GM21576 (cell line): Measurements from ENCODE around the gene PDE12.
"Not testable (repeated sequence)": the region's sequence is repeated elsewhere in the genome, so short reads cannot be mapped to it uniquely, and the experiment has no call there.

ENCODE experiments used
- ATAC-seq: cut with Tn5 transposase; IDR thresholded peaks from one replicate; pipeline ENCODE4 v1.9.1; 2021; ENCODE audit warnings: mild to moderate bottlenecking, moderate library complexity; ENCODE audit not compliant: unreplicated experiment

The PDE12 gene

DNA sequence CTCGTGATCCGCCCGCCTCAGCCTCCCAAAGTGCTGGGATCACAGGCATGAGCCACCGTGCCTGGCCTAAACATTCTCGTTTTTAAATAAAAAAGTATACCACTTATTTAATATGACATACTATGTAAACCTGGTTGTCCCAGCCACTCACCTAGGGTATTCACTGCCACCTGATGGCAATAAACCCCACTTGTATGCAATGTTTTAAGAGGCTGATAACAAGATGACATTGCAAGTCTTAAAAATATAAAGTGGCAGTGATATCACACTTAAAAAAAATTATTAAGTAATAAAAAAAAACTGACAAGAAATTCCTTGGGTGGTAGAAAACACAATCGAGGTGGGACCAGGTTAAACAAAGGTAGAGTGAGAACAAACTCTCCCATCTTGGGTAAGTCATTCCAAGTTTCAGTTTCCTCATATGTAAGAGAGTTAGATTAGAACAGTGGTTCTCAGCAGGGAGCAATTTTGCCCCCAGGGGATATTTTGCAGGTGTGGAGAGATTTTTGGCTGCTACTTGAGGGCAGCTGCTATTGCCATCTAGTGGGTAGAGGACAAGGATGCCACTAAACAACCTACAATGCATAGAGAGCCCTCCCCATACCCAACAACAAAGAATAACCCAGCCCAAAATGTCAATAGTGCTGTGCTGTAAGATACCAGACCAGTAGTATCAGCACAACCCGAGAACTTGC, 26.5 kb downstream of the PDE12 start:
- ATAC-seq, result no peak

DNA sequence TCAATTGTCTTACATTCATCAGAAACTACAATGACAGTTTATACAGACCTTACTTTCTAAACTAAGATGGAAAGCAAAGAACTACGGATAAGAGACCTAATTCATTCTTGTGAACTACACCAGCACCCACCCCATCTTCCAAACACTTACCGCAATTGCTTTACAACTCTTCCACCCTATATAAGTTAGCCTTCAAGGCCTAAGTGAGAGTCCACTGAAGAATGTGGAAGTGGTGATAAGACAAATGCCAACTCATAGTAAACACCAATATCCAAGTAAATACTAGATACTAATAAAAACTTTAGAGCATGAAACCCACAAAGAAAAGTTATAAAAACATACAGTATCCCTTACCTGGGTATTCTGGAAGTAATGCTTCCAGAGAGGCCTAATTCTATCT, 27.5 kb downstream of the PDE12 start:
- no peak for ATAC-seq

DNA sequence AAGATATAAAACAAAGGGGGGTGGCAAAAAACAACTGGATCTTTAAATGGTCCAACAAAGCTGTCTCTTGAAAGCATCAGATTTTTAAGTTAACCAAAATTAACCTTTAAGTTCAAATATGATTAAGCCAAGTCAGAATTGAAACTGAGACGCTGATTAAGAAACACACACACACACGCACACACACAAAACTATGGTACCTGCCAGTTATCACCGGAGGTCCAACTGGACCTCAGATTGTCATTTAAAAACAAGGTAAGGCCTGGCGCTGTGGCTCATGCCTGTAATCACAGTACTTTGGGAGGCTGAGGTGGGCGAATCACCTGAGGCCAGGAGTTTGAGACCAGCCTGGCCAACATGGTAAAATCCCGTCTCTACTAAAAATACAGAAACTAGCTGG, 30.7 kb downstream of the PDE12 start:
- ATAC-seq, result no peak

DNA sequence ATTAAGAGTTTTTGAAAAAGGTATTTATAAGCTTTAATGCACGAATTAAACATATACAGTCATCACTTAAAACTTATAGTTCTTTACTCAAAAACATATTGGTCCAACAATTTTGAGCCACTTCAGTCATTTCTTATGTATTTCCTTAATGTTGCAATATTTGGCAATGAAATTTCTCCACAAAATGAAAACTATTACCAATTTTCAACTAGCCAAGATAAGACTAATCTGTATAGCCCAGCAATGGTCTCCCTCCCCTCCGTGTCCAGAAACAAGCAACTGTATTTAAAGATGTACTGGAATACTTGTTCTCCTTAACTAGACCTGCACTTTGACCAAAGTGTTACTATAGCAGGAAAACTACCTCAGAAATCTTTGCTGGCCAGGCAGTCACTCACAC, 31.8 kb downstream of the PDE12 start:
- ATAC-seq, result no peak

DNA sequence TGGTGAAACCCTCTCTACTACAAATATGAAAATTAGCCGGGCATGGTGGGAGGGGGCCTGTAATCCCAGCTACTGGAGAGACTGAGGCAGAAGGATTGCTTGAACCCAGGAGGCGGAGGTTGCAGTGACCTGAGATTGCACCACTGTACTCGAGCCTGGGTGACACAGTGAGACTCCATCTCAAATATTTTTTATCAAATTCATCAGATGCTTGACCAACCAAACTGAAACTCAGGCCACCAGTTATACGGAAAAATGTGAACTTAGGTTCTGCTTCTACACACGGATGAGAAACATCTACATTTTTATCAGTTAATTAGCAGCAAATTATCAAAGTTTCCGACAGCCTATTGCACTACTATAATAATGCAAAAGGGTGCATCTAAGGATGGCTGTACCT, 36.2 kb downstream of the PDE12 start:
- no peak for ATAC-seq

DNA sequence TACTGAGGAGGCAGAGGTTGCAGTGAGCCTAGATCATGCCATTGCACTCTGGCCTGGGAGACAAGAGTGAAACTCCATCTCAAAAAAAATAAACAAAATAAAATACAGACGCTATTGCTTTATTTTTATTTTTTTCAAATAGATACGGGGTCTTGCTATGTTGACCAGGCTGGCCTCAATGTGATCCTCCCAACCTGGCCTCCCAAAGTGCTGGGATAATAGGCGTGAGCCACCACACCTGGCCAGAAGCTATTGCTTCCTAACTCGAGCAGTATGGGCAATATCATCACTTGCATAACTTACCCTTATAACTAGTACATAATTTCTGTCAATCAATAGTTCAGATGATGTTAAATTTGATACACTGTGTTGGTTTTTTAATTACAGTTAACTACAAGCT, 38.1 kb downstream of the PDE12 start:
- ATAC-seq, result no peak

DNA sequence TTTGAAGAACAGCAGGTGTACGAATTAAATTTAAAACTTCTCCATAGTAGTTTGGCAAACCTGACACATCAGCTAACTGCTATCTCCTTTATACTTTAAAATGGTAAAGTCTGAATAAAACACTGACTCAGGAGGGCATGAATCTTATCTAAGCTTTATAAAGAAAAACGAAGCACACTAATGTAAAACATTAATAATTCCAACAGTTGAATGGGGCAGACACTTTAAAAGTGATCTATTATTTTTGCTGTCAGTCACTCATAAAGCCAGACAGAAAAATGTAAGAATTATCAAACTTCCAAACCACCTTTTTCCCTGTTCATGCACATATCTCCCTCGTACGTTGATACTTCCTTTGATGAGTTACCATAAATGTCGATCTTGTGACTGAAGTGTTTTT, 38.5 kb downstream of the PDE12 start:
- ATAC-seq, result no peak

DNA sequence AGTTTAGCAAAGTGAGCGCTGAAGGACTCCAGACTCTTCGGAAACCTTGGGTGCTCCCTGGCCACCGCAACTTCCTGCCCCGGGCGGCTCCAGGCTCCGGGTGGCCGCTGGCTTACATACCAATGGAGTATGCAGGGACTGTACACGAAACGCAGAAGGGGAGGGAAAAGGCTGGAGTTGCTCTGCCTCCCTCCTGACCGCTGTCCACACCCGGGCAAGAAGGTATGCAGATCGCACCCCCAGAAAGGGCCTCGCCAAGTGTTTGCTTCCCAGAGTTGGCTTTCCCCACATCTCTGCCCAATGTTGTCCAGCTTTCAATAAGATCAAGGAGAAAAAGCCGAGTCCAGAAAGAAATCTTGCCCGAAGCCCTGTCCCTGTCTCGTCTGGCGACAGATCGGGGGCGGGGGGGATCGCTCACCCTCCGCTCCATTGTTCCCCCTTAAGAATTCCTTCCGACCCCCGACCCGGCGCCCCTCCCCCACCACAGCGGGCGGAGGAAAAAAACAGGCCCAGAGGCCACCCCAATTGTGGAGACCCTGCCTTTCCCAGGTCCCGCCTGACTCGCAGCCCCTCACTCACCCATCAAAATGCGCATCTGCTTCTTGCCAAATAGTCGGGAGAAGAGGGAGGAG, 40.5 kb downstream of the PDE12 start:
- ATAC-seq, result no peak

DNA sequence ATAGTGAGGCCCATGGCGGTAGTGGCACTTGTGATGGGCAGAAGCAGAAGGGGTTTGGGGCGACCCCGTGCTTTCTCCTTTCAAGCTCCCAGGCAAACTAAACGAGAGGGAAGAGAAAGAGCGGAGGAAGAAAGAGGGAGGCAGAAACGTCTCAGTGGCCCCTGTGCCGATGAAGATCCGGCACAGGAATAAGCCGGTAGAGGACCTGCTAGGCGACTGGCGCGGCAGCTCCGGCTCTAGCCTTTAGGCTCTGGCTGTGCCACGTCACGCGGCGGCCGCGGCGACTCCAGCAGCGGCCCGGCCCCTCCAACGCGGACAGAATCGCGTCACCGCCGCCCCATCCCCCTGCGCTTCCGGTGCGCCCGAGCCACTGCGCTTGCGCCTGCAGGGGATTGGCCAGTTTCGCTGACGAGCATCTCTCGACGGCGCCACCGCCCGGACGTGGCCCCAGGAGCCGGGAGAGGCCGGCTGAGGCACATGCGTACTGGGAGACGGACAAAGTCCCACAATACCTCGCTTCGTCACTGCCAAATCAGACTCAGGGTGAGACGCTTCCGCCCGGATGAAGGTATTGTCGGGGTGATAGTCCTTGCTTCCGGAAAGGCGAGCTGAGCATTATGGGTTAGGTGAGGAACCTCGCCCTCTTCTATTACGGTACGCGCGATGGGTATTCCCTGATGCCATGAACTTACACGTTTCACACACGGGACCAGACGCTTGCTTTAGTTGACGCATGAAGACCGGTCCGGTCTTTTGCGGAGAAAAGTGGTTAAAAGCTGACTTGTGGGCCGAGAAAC, 41.3 kb downstream of the PDE12 start, which contains the start of gene ARF4:
Gene ARF4, minus strand, starts transcription at position 218 of the 797 bp plus-strand sequence. Its CDS starts 204 bp downstream, at position 14.
- ATAC-seq, result peak; percentile 93

DNA sequence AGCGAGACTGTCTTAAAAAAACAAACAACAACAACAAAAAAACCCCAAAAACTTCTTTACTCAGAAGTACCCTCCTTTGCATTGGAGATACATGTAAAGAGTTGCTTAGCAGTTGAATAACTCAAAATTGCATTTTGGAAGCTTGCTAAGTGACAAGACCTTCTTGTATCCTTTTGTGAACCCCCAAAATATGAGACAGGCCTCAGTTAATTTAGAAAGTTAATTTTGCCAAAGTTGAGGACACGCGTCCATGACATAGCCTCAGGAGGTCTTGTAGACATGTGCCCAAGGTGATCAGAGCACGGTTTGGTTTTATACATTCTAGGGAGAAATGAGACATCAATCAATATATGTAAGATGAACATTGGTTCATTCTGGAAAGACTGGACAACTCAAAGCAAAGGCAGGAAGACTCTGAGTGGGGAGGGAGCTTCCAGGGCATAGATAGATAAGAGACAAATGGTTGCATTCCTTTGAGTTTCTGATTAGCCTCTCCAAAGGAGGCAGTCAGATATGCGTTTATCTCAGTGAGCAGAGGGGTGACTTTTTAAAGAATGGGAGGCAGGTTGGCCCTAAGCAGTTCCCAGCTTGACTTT, 42.8 kb downstream of the PDE12 start:
- ATAC-seq, result no peak

DNA sequence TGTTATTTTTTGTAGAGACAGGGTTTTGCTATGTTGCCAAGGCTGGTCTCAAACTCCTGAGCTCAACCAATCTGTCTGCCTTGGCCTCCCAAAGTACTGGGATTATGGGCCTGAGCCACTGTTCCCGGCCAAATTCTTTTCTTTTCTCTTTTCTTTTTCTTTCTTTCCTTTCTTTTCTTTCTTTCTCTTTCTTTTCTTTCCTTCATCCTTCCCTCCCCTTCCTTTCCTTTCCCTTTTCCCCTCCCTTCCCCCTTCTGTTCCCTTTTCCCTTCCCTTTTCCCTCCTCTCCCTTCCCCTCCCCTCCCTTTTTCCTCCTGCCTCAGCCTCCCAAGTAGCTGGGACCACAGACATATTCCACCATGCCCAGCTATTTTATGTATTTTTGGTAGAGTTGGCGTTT, 44.1 kb downstream of the PDE12 start:
- no peak for ATAC-seq

DNA sequence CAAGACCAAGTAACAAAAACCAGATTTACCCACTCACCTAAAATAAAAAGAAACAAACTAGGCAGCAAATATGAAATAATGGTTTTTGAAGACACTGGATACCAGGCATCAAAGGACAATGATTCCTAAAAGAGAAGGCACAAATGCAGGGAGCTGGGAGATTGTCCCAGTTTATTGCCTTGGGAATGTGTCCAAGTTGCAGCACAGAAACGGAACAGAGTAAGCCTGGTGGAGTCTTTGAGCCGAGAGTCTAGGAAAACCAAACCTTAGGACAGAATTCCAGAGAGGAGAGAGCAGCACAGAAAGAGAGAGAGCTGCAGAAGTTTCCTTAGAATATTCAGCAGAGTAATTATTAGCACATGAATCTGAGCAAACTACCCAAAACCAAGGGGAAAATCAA, 48.9 kb downstream of the PDE12 start:
- ATAC-seq, result no peak

DNA sequence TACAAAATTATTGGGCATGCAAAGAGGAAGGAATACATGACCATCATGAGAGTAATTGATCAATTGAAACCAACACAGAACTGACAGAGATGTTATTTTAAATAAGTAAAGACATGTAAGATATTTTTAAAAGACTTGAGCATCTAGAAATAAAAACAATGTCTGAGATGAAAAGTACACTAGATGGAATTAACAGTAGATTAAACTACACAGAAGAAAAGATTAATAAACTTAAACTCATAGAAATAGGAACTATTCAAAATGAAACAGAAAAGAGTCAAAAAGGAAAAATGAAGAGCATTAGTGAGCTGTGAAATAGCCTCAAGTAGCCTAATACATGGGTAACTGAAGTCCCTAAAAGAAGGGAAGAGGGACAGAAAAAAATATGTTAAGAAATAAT, 49.6 kb downstream of the PDE12 start:
- ATAC-seq, result no peak

DNA sequence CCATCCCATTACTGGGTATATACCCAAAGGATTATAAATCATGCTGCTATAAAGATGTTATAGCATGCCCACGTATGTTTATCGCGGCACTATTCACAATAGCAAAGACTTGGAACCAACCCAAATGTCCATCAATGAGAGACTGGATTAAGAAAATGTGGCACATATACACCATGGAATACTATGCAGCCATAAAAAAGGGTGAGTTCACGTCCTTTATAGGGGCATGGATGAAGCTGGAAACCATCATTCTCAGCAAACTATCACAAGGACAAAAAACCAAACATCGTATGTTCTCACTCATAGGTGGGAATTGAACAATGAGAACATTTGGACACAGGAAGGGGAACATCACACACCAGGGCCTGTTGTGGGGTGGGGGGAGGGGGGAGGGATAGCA, 55.8 kb downstream of the PDE12 start:
- ATAC-seq, result not testable (repeated sequence)

DNA sequence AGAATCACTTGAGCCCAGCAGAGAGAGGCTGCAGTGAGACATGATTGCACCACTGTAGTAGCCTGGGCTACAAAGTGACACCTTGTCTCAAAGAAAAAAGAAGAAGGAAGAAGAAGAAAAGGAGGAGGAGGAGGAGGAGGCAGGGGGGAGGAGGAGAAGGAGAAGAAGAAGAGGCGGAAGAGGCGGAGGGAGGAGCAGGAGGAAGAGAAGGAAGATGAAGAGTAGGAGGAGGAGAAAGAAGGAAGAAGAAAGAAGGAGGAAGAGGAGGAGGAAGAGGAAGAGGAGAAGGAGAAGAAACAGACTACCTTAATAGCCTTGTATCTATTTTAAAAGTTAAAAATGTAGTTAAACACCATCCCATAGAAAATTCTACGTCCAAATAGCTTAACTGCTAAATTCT, 60.2 kb downstream of the PDE12 start:
- ATAC-seq, result no peak
